ENCODE measurements around the gene UBE2G1.

- TF ChIP-seq CTCF (IDR thresholded peaks at IDR 0.05) (no peak), EZH2 (IDR thresholded peaks at IDR 0.05) (no peak)
Measured at GRCh38 chr17:4358154-4358553, 8.3 kb downstream of the UBE2G1 start.

Measured in neural progenitor cell (in vitro differentiated cells).